OCI-LY7 (cell line): Measurements from ENCODE around the gene HAS3.

ENCODE experiments used
- EZH2phosphoT487 ChIP-seq: fragments of 200-600 bp; sonication (generic); IDR thresholded peaks from 2 replicates; pipeline ENCODE4 v1.6.1; 2018; ENCODE audit warnings: low read depth, borderline replicate concordance, mild to moderate bottlenecking, mixed run types, antibody characterized with exemption, low read length, moderate library complexity, mixed read lengths
- TF ChIP-seq, protein P1 (sequence below): fragments of 200-600 bp; sonication (generic); conservative IDR thresholded peaks from 2 replicates; pipeline ENCODE4 v1.5.1; 2014; ENCODE audit warnings: mild to moderate bottlenecking, antibody characterized with exemption, low read length, moderate library complexity, mixed read lengths

DNA sequence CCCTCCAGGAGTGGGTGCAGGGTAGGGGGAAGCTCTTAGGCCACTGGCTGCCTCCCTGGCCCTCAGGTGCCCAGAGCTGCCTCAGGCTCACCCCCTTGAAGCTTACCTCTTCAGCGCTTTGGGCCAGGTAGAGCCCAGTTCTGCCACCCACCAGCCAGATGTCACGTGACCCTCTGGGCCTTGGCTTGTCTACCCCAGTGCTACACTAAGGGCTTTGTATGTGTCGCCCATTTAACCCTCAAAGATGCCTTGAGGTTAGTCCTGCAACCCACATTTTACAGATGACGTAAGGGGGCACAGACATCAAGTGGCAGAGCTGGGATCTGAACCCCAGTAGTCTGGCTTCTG, 3.4 kb downstream of the HAS3 start:
- TF ChIP-seq, protein P1, sequence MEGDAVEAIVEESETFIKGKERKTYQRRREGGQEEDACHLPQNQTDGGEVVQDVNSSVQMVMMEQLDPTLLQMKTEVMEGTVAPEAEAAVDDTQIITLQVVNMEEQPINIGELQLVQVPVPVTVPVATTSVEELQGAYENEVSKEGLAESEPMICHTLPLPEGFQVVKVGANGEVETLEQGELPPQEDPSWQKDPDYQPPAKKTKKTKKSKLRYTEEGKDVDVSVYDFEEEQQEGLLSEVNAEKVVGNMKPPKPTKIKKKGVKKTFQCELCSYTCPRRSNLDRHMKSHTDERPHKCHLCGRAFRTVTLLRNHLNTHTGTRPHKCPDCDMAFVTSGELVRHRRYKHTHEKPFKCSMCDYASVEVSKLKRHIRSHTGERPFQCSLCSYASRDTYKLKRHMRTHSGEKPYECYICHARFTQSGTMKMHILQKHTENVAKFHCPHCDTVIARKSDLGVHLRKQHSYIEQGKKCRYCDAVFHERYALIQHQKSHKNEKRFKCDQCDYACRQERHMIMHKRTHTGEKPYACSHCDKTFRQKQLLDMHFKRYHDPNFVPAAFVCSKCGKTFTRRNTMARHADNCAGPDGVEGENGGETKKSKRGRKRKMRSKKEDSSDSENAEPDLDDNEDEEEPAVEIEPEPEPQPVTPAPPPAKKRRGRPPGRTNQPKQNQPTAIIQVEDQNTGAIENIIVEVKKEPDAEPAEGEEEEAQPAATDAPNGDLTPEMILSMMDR = no peak
- TF ChIP-seq EZH2phosphoT487 = no peak
